Daoy (cell line): ENCODE data around the gene VGLL1. TPM values are rescaled to one million over a fixed set of nuclear protein-coding genes. Genes with fewer than 3 reads are reported as not detected.

ENCODE experiments used
- DNase-seq: peaks from one replicate; pipeline ENCODE4 v3.0.0-alpha.2; 2015; ENCODE audit warnings: low read depth
- total RNA-seq: library from RNA; depleted of rRNA; stranded (reverse); fragments of >200 nt; shearing (Covaris generic); gene quantifications from 2 replicates; pipeline ENCODE4 v1.2.3, GENCODE V29; 2014; rRNA removed

VGLL1 gene, protein sequence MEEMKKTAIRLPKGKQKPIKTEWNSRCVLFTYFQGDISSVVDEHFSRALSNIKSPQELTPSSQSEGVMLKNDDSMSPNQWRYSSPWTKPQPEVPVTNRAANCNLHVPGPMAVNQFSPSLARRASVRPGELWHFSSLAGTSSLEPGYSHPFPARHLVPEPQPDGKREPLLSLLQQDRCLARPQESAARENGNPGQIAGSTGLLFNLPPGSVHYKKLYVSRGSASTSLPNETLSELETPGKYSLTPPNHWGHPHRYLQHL
- not detected in 2 replicates for total RNA-seq

- DNase-seq = no peak
Observed at GRCh38 chrX:136531951-136532350, at the start of gene VGLL1. Gene VGLL1, plus strand, starts transcription at chrX:136532215. Its CDS starts 3,806 bp downstream, at chrX:136536021.

- no peak for DNase-seq
Observed at GRCh38 chrX:136487647-136488046, 44.4 kb upstream of the VGLL1 start, which contains the start of gene BRS3. Gene BRS3, plus strand, starts transcription at chrX:136487947. Its CDS starts 168 bp downstream, at chrX:136488115.

GRCh38 chrX:136488706-136489105, 43.3 kb upstream of the VGLL1 start:
- DNase-seq = no peak

DNA sequence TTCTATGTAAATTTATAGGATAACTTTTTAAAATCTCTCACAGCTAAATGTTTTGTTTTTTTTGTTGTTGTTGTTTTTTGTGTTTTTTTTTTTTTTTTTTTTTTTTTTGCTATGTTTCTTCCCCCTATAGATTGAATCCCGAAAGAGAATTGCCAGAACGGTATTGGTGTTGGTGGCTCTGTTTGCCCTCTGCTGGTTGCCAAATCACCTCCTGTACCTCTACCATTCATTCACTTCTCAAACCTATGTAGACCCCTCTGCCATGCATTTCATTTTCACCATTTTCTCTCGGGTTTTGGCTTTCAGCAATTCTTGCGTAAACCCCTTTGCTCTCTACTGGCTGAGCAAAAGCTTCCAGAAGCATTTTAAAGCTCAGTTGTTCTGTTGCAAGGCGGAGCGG, 40.2 kb upstream of the VGLL1 start:
- no peak for DNase-seq

DNA sequence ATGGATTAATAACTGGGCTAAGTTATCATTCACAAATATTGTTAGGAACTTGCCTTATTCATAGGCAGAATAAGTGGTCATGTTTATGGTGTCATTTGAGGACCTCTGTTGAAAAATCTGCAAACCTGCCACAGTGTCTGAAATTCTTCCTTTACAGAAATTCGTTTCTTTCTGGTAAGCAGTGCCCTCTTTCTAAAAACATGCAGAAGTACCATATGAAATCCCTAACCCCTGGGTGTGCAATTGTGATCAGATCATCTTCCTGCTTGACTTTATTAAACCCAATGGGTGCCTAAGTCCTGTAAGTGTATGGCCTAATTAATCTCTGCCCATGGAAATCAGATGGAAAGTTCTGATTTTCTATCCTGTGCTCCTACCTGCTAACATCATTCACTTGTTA, 39.0 kb upstream of the VGLL1 start:
- DNase-seq = no peak

GRCh38 chrX:136495043-136495442, 37.0 kb upstream of the VGLL1 start:
- DNase-seq = no peak

DNA sequence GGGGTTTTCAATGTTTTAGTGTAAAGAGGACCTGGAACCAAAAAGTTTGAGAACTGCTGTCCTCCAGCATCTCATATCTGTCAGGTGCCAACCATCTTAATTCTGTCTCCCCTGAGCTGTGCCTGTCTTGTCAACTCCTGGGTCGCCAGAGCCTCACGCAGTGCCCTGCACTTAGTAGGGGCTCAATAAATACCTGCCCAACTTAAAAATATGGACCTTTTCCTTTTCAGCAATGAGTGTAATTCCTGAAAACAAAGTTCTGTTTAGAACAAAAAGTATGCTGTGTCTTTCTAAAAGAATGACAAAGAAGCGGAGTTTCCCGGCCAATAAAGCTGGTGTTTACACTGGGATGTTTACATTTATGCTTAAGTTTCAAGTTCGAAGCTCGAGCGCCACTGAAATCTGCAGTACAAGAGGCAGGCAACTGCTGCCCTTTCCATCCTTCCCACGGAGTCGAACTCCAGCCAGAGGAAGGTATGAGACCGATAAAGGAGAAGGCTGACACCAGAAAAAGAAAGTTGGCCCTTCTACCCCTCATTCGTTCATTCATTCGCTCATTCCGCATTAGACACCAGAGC, 35.7 kb upstream of the VGLL1 start:
- DNase-seq = no peak

- peak; percentile 85 for DNase-seq
Observed at GRCh38 chrX:136496764-136497555, 35.1 kb upstream of the VGLL1 start.

DNA sequence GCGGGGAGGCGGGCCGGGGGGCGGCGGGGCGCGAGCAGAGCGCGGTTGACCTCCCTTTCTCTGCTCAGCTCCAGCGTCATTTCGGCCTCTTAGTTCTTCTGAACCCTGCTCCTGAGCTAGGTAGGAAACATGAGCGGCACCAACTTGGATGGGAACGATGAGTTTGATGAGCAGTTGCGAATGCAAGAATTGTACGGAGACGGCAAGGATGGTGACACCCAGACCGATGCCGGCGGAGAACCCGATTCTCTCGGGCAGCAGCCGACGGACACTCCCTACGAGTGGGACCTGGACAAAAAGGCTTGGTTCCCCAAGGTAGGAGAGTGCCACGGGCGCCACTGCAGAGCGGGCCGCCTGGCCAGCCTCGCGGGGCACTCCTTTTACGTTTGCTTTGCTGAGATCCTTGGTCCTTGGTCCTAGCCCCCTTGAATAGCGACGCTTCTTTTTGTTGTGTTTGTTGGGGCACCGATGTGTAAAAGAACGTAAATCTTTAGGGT, 34.4 kb upstream of the VGLL1 start, which contains the start of gene HTATSF1:
Gene HTATSF1 (plus strand): TSS at position 37 of the 497 bp plus-strand sequence. CDS start 93 bp downstream, at position 130.
- no peak for DNase-seq

GRCh38 chrX:136519069-136519468, 12.9 kb upstream of the VGLL1 start:
- DNase-seq = no peak

DNA sequence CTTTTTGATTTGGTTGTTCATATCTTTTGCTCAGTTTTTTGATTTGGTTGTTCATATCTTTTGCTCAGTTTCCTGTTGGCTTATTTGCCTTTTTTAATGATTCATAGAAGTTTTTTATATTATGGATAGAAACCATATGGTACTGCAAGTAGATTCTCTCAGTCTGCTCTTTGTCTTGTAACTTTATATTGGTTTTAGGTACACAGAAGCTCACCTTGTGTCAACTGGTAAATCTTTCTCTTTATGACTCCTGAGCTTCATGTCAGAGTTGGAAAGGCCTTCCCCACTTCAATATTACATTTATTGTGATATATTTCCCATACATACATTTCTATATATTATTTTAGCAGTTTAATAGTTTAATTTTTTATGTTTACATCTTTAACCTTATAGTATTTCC, 8.2 kb upstream of the VGLL1 start:
- DNase-seq = no peak

DNA sequence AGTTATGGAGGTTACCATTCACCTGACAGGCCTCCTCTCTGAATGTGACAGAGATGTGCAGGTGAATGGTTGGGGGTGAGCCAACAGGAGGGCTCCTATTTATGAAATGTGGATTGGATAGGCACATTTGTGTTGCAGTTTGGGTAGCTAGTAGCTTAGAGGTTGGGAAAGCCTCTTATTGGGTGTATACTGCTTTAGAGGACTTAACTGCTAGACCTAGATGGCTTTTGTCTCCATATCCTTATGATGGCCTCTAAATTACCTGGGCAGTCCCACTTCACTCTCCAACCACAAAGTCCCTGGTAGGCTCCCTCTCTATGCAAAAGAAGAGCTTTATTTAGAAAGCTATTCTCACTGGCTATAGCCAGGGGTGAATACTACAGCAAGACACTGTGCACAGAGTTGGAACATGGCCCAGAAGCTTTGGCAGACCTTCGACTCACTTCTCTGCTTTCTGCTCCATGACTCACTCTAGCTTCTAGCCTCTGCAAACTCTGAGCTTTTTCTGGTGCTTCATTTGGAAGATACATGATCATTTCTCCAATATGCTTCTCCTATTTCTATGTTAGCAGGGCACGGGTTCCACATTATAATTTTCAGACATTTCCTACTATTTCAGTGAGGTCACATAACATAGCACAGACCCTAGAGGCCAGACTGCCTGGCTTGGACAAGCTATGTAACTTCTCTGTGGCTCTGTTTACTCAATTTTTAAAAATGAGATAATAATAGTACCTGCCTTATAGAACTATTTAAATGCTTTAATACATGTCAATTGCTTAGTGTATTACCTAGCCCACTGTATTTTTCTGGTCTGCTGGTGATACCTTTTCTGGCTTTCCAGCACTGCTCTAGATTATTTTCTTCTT, 6.0 kb upstream of the VGLL1 start:
- peak; percentile 80 for DNase-seq

- peak; percentile 24 for DNase-seq
Observed at GRCh38 chrX:136528645-136529315, 3.2 kb upstream of the VGLL1 start.

DNA sequence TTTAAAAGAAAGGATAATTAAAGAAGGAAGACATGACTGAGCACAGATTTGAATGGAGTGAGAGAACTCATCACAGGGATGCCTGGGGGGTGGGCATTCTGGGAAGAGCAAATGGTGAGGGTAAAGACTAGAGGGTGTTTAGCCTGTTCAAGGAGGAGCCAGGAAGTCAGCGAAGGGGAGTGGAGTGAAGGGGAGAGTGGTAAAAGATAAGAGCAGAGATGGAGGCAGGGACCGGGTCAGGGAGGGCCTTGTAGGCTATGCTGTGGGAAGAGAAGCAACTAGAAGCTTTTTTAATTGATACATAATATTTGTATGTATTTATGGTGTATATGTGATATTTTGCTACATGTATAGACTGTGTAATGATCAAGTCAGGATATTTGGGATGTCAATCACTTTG, 2.2 kb upstream of the VGLL1 start:
- peak; percentile 1 for DNase-seq

DNA sequence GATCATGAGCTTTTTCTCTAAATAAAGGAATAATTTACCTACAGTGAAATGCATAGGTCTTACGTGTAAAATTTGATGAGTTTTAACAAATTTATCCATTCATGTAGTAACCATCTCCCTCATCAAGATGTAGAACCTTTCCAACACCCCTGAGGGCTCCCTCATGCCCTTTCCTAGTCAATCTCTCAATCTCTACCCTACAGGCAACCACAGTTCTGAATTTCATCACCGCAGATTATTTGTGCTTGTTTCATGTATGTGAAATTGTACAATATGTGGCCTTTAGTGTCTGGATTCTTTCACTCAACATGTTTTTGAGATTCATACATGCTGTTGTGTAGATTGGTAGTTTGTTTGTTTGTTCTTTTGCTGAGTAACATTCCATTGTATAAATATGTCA, 2.1 kb downstream of the VGLL1 start:
- no peak for DNase-seq

DNA sequence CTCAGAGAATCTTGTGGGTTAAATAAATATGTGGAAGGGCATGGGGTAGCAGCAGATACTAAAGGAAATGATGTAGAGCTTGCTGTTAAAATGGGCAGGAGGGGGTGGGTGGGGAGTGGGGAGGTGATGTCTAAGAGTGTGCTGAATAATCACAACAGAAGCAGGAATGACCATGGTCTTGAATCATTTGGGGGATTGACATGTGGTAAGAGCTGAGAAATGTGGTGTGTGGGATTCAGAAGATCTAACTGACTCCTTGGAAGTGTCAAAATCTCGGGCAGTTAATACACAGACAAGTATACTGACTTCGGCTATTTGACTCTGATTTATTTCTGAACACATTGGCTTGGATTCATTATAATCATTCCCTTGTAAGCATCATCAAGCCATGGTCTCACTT, 6.8 kb downstream of the VGLL1 start:
- no peak for DNase-seq

DNA sequence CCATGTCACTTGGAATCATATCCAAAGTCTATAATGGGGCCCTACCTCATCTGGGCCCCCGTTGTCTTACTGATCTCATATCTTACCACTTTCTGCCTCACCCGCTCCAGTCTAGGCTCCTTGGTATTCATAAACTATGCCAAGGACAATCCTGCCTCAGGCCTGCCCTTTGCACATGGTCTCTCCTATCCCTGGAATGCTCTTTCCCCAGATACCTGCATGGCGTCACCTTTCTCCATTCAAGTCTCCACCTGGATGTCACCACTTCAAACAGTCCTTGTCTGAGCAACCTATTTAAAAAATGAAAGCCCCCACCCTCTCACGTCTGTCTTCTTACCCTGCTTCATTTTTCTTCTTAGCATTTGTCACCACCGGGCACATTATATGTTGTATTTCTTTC, 8.2 kb downstream of the VGLL1 start:
- DNase-seq = no peak

DNA sequence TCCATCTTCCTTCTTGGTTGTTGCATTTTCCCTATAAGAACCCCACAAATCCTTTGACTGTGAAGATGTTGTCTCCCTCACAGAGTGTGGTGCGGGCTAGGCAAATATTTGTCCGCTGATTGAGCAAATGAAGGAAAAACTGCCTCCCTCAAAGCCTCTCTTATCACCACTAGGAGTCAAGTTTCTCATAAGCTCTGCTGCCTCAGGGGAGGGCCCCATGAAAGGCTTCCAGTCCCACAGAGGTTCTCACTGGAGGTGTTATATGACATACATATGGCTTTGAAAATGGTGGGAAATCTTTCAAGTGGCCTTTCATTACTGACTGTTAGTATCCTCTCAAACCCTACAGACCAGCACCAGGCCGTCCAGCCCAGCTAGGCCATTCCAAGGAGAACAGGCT, 9.3 kb downstream of the VGLL1 start:
- peak; percentile 45 for DNase-seq

GRCh38 chrX:136542281-136542680, 10.3 kb downstream of the VGLL1 start:
- DNase-seq = no peak

DNA sequence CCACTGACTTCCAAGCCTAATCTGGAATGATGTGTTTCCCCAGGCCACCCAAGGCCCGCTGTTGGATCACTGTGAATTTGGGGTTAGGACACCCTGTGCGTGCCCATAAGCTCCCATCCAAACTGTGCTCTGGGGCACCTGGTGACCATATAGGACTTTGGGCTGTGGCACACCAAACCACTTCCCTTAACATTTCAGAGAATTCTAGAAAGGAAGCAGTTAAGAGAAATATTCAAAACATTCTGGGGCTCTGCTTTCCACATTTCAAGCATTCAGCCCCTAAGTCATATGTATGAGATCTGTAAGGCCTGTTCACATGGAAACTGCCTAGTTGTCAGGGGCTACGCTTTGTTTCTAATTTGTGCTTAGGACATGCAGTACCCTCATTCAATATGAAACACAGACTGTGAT, 14.4 kb downstream of the VGLL1 start:
- DNase-seq = no peak

- no peak for DNase-seq
Observed at GRCh38 chrX:136549226-136549625, 17.2 kb downstream of the VGLL1 start.
